ENCODE results near the gene GID8.

DNA sequence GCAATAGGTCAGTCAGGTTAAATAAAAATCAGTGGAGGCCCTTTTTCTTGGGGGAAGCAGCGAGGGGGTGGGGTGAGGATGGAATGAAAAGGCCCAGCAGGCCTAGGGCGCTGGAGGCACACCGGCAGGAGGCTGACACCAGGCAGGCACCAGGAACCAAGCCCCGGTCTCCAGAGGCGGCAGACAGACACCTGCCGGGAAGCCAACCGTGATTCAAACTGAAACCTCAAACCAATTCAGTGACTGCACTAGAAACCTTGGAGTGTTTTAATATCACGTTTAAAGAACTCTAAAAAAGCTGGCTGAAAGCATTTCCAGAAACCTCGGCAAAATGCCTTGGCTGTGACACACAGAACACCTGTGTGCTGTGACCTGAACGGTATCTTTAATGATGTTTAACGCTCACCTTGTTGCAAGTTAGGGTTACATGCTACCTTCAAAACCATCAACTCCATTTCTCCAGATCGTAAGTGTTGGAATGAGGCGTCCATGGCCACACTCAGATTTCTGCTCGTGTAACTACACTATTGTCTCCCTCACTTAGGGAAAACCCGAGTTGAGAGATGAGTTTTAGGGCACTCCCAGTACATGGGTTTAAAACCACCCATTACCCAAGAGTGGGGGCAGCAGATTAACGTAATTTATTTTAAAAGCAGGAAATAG, 38.8 kb upstream of the GID8 start:
- TF ChIP-seq CTCF (IDR thresholded peaks at IDR 0.05) = no peak
- no peak for TF ChIP-seq POLR2A (IDR thresholded peaks at IDR 0.05)
- TF ChIP-seq EP300 (IDR thresholded peaks at IDR 0.05) = no peak
